ENCODE measurements around the gene OMP.

DNA sequence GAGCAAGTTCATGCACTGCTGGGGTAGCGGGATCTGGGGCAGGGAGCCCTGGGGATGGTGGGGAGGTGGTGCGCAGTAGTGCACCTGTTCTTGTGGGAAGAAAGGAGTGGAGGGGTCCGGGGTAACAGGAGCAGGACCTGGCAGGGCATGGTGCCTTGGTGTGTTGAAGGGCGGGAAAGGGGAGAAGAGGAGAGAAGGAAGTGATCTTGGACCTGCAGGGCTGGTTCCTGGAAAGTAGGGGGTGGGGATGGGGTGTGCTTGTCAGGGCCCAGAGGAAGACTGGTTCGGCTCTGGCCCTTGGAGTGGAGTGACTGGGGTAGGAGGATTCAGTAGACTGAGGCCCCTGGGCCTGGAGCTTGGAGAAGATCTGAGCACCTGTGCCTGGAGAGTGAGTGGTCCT, 46.7 kb upstream of the OMP start:
- TF ChIP-seq CTCF (IDR thresholded peaks at IDR 0.05) (no peak), POLR2A (IDR thresholded peaks at IDR 0.05) (no peak)

Data from esophagus squamous epithelium (tissue), 4 donors.